Stimulated activated CD4-positive, alpha-beta T cell treated with anti-CD3 and anti-CD28 coated beads, Interleukin-15, amount 100 ng/mL, for 1 hour (primary cell): Measurements from ENCODE around the gene RANBP3.
"Not testable (repeated sequence)": the region's sequence is repeated elsewhere in the genome, so short reads cannot be mapped to it uniquely, and the experiment has no call there.

ENCODE experiments used
- DNase-seq, 2 donors: peaks; one replicate each; pipeline ENCODE4 v3.0.0-alpha.2; 2020; ENCODE audit warnings: low read depth in 1 of 2, low spot score in 1 of 2

Gene RANBP3

GRCh38 chr19:6007866-6008265 lies 29.9 kb upstream of the RANBP3 start:
- DNase-seq: no peak

GRCh38 chr19:6006896-6007295 lies 29.0 kb upstream of the RANBP3 start:
- DNase-seq: no peak

GRCh38 chr19:6006070-6006446 lies 28.1 kb upstream of the RANBP3 start:
- DNase-seq: not testable (repeated sequence)

- DNase-seq: no peak
Measured at GRCh38 chr19:6005321-6006069, 27.6 kb upstream of the RANBP3 start.

- no peak for DNase-seq
Measured at GRCh38 chr19:6003976-6004375, 26.0 kb upstream of the RANBP3 start.

- DNase-seq: no peak
Measured at GRCh38 chr19:6002591-6002990, 24.7 kb upstream of the RANBP3 start.

GRCh38 chr19:6000228-6000847 lies 22.4 kb upstream of the RANBP3 start:
- no peak for DNase-seq

- DNase-seq: no peak
Measured at GRCh38 chr19:5999693-6000092, 21.8 kb upstream of the RANBP3 start.

- DNase-seq: no peak
Measured at GRCh38 chr19:5997371-5997770, 19.4 kb upstream of the RANBP3 start.

GRCh38 chr19:5996623-5997320 lies 18.8 kb upstream of the RANBP3 start:
- DNase-seq: no peak

- DNase-seq: no peak
Measured at GRCh38 chr19:5996102-5996501, 18.2 kb upstream of the RANBP3 start.

GRCh38 chr19:5995606-5996005 lies 17.7 kb upstream of the RANBP3 start:
- no peak for DNase-seq

- no peak for DNase-seq
Measured at GRCh38 chr19:5994405-5995165, 16.6 kb upstream of the RANBP3 start.

GRCh38 chr19:5993648-5994358 lies 15.9 kb upstream of the RANBP3 start:
- no peak for DNase-seq

GRCh38 chr19:5993201-5993600 lies 15.3 kb upstream of the RANBP3 start:
- DNase-seq: no peak

GRCh38 chr19:5992756-5993155 lies 14.8 kb upstream of the RANBP3 start:
- no peak for DNase-seq

- DNase-seq: no peak
Measured at GRCh38 chr19:5991244-5991838, 13.4 kb upstream of the RANBP3 start.

- DNase-seq: no peak
Measured at GRCh38 chr19:5990289-5990797, 12.4 kb upstream of the RANBP3 start.

- DNase-seq: no peak
Measured at GRCh38 chr19:5989388-5990074, 11.6 kb upstream of the RANBP3 start.
